ENCODE measurements around the gene LTO1. TPM values are rescaled to one million over a fixed set of nuclear protein-coding genes. Genes with fewer than 3 reads are reported as not detected.

Gene LTO1
- total RNA-seq, 1 experiment from 2014 or later, result 25.3 TPM

GRCh38 chr11:69651834-69652620 lies 23.1 kb downstream of the LTO1 start:
- no CpG with 5 or more reads among the region's 15 CpGs for WGBS (ENCODE audit: extremely low coverage, insufficient read length, low lambda C conversion rate)
- Mint-ChIP-seq H3K36me3 (ENCODE audit: insufficient read depth in 1 of 3, low read depth in 3 of 3) (peaks cover 8 to 71% (median 62%) of the 10 kb centered on the region in 3 experiments; a peak in 6 of 7 replicates), H3K27me3 (ENCODE audit: low read depth) (no peaks in the 10 kb centered on the region), H3K4me1 (peaks cover 9 to 11% of the 10 kb centered on the region in 2 experiments), H3K9me3 (no peaks in the 10 kb centered on the region), H3K27ac (peak overlapping the region in 2 of 3 experiments; percentile 30 to 57; a peak in 2 of 7 replicates), H3K4me3 (no peak overlapping the region)
- Histone ChIP-seq H3T11ph (ENCODE audit: low read length) (no peak overlapping the region), H2BK20ac (ENCODE audit: low read depth, low read length, poor library complexity, severe bottlenecking) (no peak overlapping the region), H3K23me2 (ENCODE audit: insufficient read length, low read depth, low read length, poor library complexity, severe bottlenecking) (no peaks in the 10 kb centered on the region), H3K4me2 (ENCODE audit: insufficient read depth, insufficient read length, low read length) (no peak overlapping the region), H2BK120ac (ENCODE audit: low read depth, low read length, poor library complexity, severe bottlenecking) (no peak overlapping the region), H3K27me3 (ENCODE audit: insufficient read depth, low read length) (no peaks in the 10 kb centered on the region), H3K4ac (ENCODE audit: low read depth, low read length) (no peak overlapping the region), H3K79me1 (ENCODE audit: insufficient read depth, low read depth, low read length, poor library complexity, severe bottlenecking) (no peaks in the 10 kb centered on the region), H3K18ac (ENCODE audit: insufficient read length, low read depth, low read length) (no peak overlapping the region), H2AFZ (ENCODE audit: low read length) (no peak overlapping the region), H3K4me1 (ENCODE audit: insufficient read depth, low read length) (no peaks in the 10 kb centered on the region), H3K9ac (ENCODE audit: extremely low read depth, insufficient read length, low read length) (no peak overlapping the region), H4K20me1 (ENCODE audit: control insufficient read depth, insufficient read depth, insufficient read length) (no peaks in the 10 kb centered on the region), H3K14ac (ENCODE audit: insufficient read depth, low read length) (no peak overlapping the region), H2BK5ac (ENCODE audit: insufficient read length, low read length) (no peak overlapping the region), H2BK12ac (ENCODE audit: insufficient read length, low read depth, low read length) (no peak overlapping the region), H4K91ac (ENCODE audit: insufficient read length, low read depth, low read length) (no peak overlapping the region), H3K56ac (ENCODE audit: insufficient read length, low read depth, low read length) (no peak overlapping the region), H2AK5ac (ENCODE audit: insufficient read length, low read length) (no peak overlapping the region), H3K27ac (ENCODE audit: insufficient read length, low read depth, low read length) (no peak overlapping the region), H3K9me3 (ENCODE audit: control insufficient read depth, low read depth, low read length) (no peaks in the 10 kb centered on the region), H3K23ac (ENCODE audit: insufficient read length, low read depth, low read length) (no peak overlapping the region), H3K79me2 (ENCODE audit: insufficient read depth, low read length) (no peaks in the 10 kb centered on the region), H2BK15ac (ENCODE audit: low read depth, low read length) (no peak overlapping the region), H4K8ac (replicated peaks; ENCODE audit: insufficient read length, low read depth, low read length) (no peak overlapping the region), H4K5ac (ENCODE audit: insufficient read length, low read depth, low read length) (no peak overlapping the region)
- DNase-seq, result no peak
- TF ChIP-seq CTCF (conservative IDR thresholded peaks at IDR 0.05), result no peak
